PC-3 (cell line): ENCODE measurements around the gene BCAS3. TPM values are rescaled to one million over a fixed set of nuclear protein-coding genes. Genes with fewer than 3 reads are reported as not detected.

Experiments
- ATAC-seq: fragments of 200-7000 bp; cut with Tn5 transposase; 2 replicates; pipeline ENCODE4 v1.9.1; 2020; ENCODE audit warnings: mild to moderate bottlenecking, moderate library complexity
- BruUV-seq: library from RNA; stranded (reverse); fragments of 400-500 nt; replicated peaks from 2 replicates; lab custom pipeline; 2021; lab: Mats Ljungman, UMichigan
- CTCF ChIA-PET: fragments of 300-600 bp; sonication (Branson Sonifier 250); formaldehyde crosslinking; loops from one replicate; lab custom pipeline; 2022; ENCODE audit warnings: antibody characterized with exemption; lab: Charles Lee
- POLR2A ChIA-PET: fragments of 300-600 bp; sonication (Branson Sonifier 250); formaldehyde crosslinking; loops from one replicate; lab custom pipeline; 2022; ENCODE audit warnings: antibody characterized with exemption; ENCODE audit not compliant: unreplicated experiment; lab: Charles Lee
- DNase-seq: peaks from one replicate; pipeline ENCODE4 v3.0.0-alpha.2; 2015
- H2AFZ ChIP-seq: fragments of 300-600 bp; sonication (generic); 2 replicates; pipeline ENCODE4 v1.6.0; 2016; ENCODE audit warnings: antibody characterized with exemption, low read length
- H3F3A ChIP-seq: fragments of 300-600 bp; sonication (generic); one replicate; pipeline ENCODE4 v1.6.0; 2017; ENCODE audit warnings: antibody characterized with exemption, low read length, control low read depth, mild to moderate bottlenecking; ENCODE audit not compliant: unreplicated experiment
- H3K27ac ChIP-seq: fragments of 300-600 bp; sonication (generic); 2 replicates; pipeline ENCODE4 v1.5.1; 2016; ENCODE audit warnings: mild to moderate bottlenecking, low read length
- H3K27me3 ChIP-seq: fragments of 300-600 bp; sonication (generic); 2 replicates; pipeline ENCODE4 v1.6.1; 2016; ENCODE audit warnings: low read length, mixed read lengths
- H3K36me3 ChIP-seq: fragments of 300-600 bp; sonication (generic); 2 replicates; pipeline ENCODE4 v1.6.1; 2016; ENCODE audit warnings: low read depth, mixed run types, low read length, mixed read lengths
- H3K4me1 ChIP-seq: fragments of 300-600 bp; sonication (generic); 2 replicates; pipeline ENCODE4 v1.5.1; 2016; ENCODE audit warnings: low read length; ENCODE audit not compliant: insufficient read depth
- H3K4me2 ChIP-seq: fragments of 300-600 bp; sonication (generic); 2 replicates; pipeline ENCODE4 v1.6.0; 2016; ENCODE audit warnings: low read length
- H3K4me3 ChIP-seq: fragments of 300-600 bp; sonication (generic); 2 replicates; pipeline ENCODE4 v1.5.1; 2016; ENCODE audit warnings: mild to moderate bottlenecking, low read length, mixed read lengths
- H3K79me2 ChIP-seq: fragments of 300-600 bp; sonication (generic); 2 replicates; pipeline ENCODE4 v1.6.1; 2017; ENCODE audit warnings: low read length, mixed read lengths
- H3K9ac ChIP-seq: fragments of 300-600 bp; sonication (generic); 2 replicates; pipeline ENCODE4 v1.6.0; 2016; ENCODE audit warnings: mild to moderate bottlenecking, low read length
- H3K9me2 ChIP-seq: fragments of 300-600 bp; sonication (generic); replicated peaks from 2 replicates; pipeline ENCODE4 v1.6.1; 2016; ENCODE audit warnings: mixed run types, low read length, mixed read lengths
- H3K9me3 ChIP-seq: fragments of 300-600 bp; sonication (generic); 2 replicates; pipeline ENCODE4 v1.6.1; 2016; ENCODE audit warnings: low read length, mixed read lengths
- H4K20me1 ChIP-seq: fragments of 300-600 bp; sonication (generic); 2 replicates; pipeline ENCODE4 v1.6.1; 2016; ENCODE audit warnings: low read length, mixed read lengths
- EZH2 ChIP-seq: fragments of 300-600 bp; sonication (generic); IDR thresholded peaks from one replicate; pipeline ENCODE4 v1.6.1; 2017; ENCODE audit warnings: antibody characterized with exemption, mild to moderate bottlenecking, low read length; ENCODE audit not compliant: unreplicated experiment
- EZH2phosphoT487 ChIP-seq: fragments of 300-600 bp; sonication (generic); IDR thresholded peaks from 2 replicates; pipeline ENCODE4 v1.6.1; 2018; ENCODE audit warnings: mild to moderate bottlenecking, antibody characterized with exemption, low read length, borderline replicate concordance
- intact Hi-C: fragments of 100-400 bp; cut with micrococcal nuclease; formaldehyde crosslinking; loops from 2 replicates; pipeline ENCODE4 v1.9.0; 2023
- total RNA-seq: library from RNA; depleted of rRNA; stranded (reverse); fragments of >200 nt; gene quantifications from 2 replicates; pipeline ENCODE4 v1.2.3, GENCODE V29; 2014
- TF ChIP-seq, protein P1 (sequence below): fragments of 300-600 bp; sonication (generic); conservative IDR thresholded peaks from 2 replicates; pipeline ENCODE4 v1.5.1; 2017; ENCODE audit warnings: antibody characterized with exemption, low read depth, mild to moderate bottlenecking, low read length

BCAS3 gene
- total RNA-seq, 1 experiment from 2014 or later, result 25.9 TPM

DNA sequence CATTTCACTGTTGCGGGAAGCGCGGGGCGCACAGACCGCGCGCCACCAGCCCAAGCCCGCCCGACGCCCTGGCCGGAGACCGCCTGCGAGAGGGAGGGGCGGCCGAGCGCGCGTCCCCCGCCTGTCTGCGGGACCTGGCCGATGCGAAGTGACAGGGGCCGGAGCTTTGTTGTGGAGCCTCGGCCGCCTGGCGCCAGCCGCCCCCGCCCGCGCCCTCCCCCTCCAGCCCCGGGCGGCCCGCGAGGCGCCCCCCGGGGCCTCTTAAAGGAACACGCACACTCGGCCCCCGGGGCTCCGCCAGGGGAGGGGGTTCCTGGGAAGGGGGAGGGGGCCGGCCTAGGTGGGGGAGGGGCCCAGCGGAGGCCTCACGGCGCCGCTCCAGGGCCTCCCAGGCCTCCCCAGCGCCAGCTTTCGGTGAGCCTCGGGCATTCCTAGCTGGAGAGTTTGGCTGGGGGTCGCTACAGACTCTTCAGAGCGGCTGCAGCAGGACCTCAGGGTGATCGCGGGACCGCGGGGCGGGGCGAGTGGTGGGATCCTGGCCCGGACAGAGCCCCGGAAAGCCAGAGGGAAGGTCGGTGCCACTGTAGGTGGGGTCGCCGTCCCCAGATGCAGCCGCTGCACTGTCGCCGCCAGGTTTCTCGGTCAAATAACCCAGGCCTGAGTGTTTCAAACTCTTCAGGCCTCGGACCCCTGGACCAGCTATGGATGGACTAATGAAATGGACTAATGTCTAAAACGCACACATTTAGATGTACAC lies 719.6 kb downstream of the BCAS3 start:
- Histone ChIP-seq H3K36me3 (no peaks in the 10 kb centered on the region), H3K4me2 (peak overlapping the region; percentile 98), H3K9me3 (no peaks in the 10 kb centered on the region), H3K4me3 (peak overlapping the region; percentile 72), H3K9ac (0 out of 2 replicates have a peak overlapping the region, but pooled peaks have one; percentile 5), H3K4me1 (peaks cover 24% of the 10 kb centered on the region), H3K27me3 (no peaks in the 10 kb centered on the region), H2AFZ (peak overlapping the region; percentile 90), H3K79me2 (peaks cover 20% of the 10 kb centered on the region), H3K27ac (no peak overlapping the region), H4K20me1 (no peaks in the 10 kb centered on the region), H3K9me2 (no peaks in the 10 kb centered on the region), H3F3A (no peaks in the 10 kb centered on the region)
- TF ChIP-seq EZH2phosphoT487, result no peak
- no peak for TF ChIP-seq EZH2
- TF ChIP-seq, protein P1, sequence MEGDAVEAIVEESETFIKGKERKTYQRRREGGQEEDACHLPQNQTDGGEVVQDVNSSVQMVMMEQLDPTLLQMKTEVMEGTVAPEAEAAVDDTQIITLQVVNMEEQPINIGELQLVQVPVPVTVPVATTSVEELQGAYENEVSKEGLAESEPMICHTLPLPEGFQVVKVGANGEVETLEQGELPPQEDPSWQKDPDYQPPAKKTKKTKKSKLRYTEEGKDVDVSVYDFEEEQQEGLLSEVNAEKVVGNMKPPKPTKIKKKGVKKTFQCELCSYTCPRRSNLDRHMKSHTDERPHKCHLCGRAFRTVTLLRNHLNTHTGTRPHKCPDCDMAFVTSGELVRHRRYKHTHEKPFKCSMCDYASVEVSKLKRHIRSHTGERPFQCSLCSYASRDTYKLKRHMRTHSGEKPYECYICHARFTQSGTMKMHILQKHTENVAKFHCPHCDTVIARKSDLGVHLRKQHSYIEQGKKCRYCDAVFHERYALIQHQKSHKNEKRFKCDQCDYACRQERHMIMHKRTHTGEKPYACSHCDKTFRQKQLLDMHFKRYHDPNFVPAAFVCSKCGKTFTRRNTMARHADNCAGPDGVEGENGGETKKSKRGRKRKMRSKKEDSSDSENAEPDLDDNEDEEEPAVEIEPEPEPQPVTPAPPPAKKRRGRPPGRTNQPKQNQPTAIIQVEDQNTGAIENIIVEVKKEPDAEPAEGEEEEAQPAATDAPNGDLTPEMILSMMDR, result no peak
- ATAC-seq (no peak), DNase-seq (no peak)
- POLR2A ChIA-PET, result no interaction called here
- no TSS peak for BruUV-seq
- intact Hi-C loops, result loop anchor here (5.0 kb wide), 1 partner anchor 40 kb away; no protein-coding TSS in a partner anchor
- CTCF ChIA-PET, result no interaction called here

DNA sequence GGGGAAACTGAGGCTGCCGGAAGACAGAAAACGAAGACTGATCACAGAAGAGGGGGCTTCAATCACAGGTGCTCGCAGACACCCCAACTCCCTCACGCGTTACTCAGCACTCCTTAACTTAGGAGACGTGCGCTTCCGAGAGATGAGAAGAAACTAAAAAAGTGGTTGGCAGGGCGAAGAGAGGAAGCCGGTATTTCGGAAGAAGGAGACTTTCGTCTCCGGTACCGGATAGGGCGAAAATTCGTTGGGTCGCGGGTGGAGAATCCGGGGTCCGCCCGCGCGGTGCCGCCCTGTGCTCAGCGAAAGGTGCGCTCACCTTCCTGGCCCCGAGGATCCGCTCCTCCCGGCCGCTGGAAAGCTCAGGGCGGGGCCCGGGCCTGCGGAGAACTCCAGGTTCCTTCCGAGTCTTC lies 721.1 kb downstream of the BCAS3 start:
- Histone ChIP-seq H3K27ac (no peak overlapping the region), H3K9me2 (no peaks in the 10 kb centered on the region), H3F3A (no peaks in the 10 kb centered on the region), H3K9me3 (no peaks in the 10 kb centered on the region), H3K79me2 (peaks cover 20% of the 10 kb centered on the region), H3K4me1 (peaks cover 23% of the 10 kb centered on the region), H3K4me2 (peak overlapping the region; percentile 98), H3K36me3 (no peaks in the 10 kb centered on the region), H3K27me3 (no peaks in the 10 kb centered on the region), H2AFZ (peak overlapping the region; percentile 90), H3K9ac (peak overlapping the region; percentile 70), H3K4me3 (peak overlapping the region; percentile 72), H4K20me1 (no peaks in the 10 kb centered on the region)
- BruUV-seq, result no TSS peak
- TF ChIP-seq EZH2 (no peak), EZH2phosphoT487 (no peak)
- TF ChIP-seq, protein P1, result no peak
- ATAC-seq, result peak; percentile 3
- ChIA-PET CTCF (no interaction called here), POLR2A (interaction anchor here (0.5 to 0.6 kb wide), 2 partner anchors 170 to 362 kb away, joined by 3 to 6 read pairs; no protein-coding TSS in a partner anchor)
- intact Hi-C loops, result loop anchor here (2.0 to 5.0 kb wide), 3 partner anchors 41 to 396 kb away; no protein-coding TSS in a partner anchor
- DNase-seq, result peak; percentile 35
